Measurements from ENCODE around the gene ADAMTSL5. TPM values are rescaled to one million over a fixed set of nuclear protein-coding genes. Genes with fewer than 3 reads are reported as not detected.

Gene ADAMTSL5
- total and polyA plus RNA-seq, 7 donors = 0.71 to 5.8 (median 1.7) TPM; not detected in 1

DNA sequence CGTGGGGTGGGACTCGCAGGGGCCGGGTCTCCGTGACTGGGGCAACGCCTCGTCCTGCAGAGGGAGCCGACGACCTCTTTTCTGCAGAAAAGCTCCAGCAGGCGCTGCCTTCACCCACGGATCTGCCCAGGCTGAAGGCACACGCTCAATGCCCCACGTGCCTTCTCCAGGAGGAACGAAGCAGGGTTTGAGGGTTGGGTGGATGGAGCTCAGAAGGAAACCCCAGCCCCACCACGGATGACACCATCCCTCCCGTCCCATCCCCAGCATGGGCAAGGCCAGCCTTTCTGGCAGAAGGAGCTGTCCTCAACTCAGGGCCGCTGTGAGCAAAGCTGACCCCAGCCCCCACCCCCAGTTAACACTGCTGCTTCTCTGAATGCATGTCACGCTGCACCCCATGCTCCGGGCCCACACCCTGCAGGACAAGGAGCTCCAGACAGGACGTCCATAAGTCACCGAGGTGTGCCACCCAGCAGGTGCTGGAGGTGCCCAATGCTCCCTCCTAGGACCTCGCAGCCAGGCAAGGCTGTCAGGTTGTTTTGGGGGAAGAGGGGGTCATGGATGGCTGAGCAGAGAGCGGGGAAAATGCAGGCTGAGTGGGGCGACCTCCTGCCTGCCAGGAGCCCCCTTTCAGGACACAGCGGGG lies 41.2 kb downstream of the ADAMTSL5 start:
- peaks cover 61 to 96% (median 76%) of the 10 kb centered on the region in 3 donors for H3K27me3 ChIP-seq
- H3K9me3 ChIP-seq = no peaks in the 10 kb centered on the region
- DNase-seq = no peak
- WGBS, 2 donors = 15 to 23% methylated on average over 24 of the region's 24 CpGs
- TF ChIP-seq, protein P1, sequence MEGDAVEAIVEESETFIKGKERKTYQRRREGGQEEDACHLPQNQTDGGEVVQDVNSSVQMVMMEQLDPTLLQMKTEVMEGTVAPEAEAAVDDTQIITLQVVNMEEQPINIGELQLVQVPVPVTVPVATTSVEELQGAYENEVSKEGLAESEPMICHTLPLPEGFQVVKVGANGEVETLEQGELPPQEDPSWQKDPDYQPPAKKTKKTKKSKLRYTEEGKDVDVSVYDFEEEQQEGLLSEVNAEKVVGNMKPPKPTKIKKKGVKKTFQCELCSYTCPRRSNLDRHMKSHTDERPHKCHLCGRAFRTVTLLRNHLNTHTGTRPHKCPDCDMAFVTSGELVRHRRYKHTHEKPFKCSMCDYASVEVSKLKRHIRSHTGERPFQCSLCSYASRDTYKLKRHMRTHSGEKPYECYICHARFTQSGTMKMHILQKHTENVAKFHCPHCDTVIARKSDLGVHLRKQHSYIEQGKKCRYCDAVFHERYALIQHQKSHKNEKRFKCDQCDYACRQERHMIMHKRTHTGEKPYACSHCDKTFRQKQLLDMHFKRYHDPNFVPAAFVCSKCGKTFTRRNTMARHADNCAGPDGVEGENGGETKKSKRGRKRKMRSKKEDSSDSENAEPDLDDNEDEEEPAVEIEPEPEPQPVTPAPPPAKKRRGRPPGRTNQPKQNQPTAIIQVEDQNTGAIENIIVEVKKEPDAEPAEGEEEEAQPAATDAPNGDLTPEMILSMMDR (IDR thresholded peaks at IDR 0.05) = no peak
- no peak for TF ChIP-seq EP300 (IDR thresholded peaks at IDR 0.05)
- TF ChIP-seq POLR2A (IDR thresholded peaks at IDR 0.05) = no peak
- no peak for TF ChIP-seq POLR2AphosphoS5 (IDR thresholded peaks at IDR 0.05)
- peaks cover 0 to 54% (median 53%) of the 10 kb centered on the region in 4 donors for H3K4me1 ChIP-seq
- no peak overlapping the region for H3K27ac ChIP-seq
- H3K36me3 ChIP-seq = peaks cover 0 to 15% (median 0%) of the 10 kb centered on the region in 4 donors
- intact Hi-C loops (cut with DNase I) = no loop called here
- no peak overlapping the region for H3K4me3 ChIP-seq

DNA sequence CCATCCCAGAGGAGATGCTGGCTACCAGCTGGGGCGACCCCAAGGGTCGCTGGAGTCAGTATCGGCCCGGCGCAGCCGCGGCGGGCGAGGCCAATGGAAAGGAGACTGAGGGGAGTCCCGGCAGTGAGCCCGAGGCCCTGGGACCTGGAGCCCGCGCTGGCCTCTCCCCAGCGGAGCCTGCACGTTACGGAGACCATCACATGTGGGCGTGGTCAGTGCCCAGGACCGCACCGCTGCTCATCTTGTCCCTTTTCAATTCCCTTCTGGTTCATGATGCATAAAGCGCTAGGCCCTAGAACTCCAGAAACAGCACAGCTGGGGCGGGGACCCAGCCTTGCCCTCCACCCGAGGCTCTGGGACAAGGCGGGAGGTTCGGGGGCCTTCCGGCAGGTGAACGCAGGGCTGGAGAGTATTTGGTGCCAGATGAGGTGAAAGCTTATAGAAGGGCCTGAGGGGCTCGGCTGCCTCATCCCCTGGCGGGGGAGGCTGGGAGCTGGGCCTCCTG lies 41.8 kb downstream of the ADAMTSL5 start:
- Histone ChIP-seq H3K27me3 (peaks cover 66 to 96% (median 82%) of the 10 kb centered on the region in 3 donors), H3K36me3 (peaks cover 0 to 13% (median 0%) of the 10 kb centered on the region in 4 donors), H3K9me3 (no peaks in the 10 kb centered on the region), H3K4me3 (peak overlapping the region in 3 of 4 donors; percentile 29 to 42 (median 41)), H3K27ac (no peak overlapping the region), H3K4me1 (peaks cover 0 to 60% (median 56%) of the 10 kb centered on the region in 4 donors)
- TF ChIP-seq POLR2AphosphoS5 (IDR thresholded peaks at IDR 0.05) = no peak
- TF ChIP-seq, protein P1 (IDR thresholded peaks at IDR 0.05) = no peak
- TF ChIP-seq POLR2A (IDR thresholded peaks at IDR 0.05) = no peak
- TF ChIP-seq EP300 (IDR thresholded peaks at IDR 0.05) = no peak
- no peak for DNase-seq
- intact Hi-C loops (cut with DNase I) = no loop called here
- 3 to 7% methylated on average over 28 of the region's 28 CpGs for WGBS, 2 donors

DNA sequence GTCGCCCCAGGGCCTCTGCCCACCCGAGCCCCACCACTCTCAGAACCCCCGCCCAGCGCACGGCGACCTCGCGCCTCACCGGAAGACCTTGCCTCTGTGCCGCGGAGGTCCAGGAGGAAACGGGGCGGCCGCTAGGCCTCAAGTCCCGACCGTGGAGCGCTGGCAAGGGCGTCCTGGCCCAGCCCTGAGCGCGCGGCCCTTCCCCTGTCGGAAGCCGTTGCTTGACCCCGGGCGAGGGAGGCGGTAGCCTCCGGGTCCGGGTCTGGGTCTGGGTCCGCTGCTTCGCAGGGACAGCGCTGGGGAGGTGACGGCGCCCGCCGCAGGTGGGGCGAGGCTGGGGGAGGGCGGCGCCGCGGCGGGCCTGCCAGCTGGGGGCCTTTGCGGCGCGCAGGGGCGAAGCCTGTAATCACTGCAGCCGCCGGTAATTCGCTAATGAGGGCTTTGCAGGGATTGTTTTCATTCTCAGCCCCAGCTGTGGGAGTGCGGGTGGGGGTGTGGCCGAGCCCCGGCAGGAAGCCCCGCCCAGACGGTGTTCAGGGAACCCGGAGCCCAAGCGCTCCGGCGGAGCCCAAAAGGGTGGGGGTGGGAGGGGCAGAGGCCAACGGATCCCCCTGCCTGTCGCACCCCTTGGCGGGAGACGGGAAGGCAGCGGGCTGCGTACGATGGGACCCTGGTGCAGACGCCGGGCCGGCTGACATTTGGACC lies 42.4 kb downstream of the ADAMTSL5 start:
- Histone ChIP-seq H3K4me3 (peak overlapping the region; percentile 4 to 42 (median 35)), H3K36me3 (peaks cover 0 to 9% (median 0%) of the 10 kb centered on the region in 4 donors), H3K27me3 (peaks cover 67 to 97% (median 88%) of the 10 kb centered on the region in 3 donors), H3K4me1 (peaks cover 0 to 66% (median 62%) of the 10 kb centered on the region in 4 donors), H3K27ac (no peak overlapping the region), H3K9me3 (no peaks in the 10 kb centered on the region)
- no peak for DNase-seq
- no peak for TF ChIP-seq EP300 (IDR thresholded peaks at IDR 0.05)
- TF ChIP-seq, protein P1 (IDR thresholded peaks at IDR 0.05) = no peak
- TF ChIP-seq POLR2A (IDR thresholded peaks at IDR 0.05) = no peak
- TF ChIP-seq POLR2AphosphoS5 (IDR thresholded peaks at IDR 0.05) = no peak
- intact Hi-C loops (cut with DNase I) = no loop called here
- WGBS, 2 donors = 1% methylated on average over 67 of the region's 67 CpGs

DNA sequence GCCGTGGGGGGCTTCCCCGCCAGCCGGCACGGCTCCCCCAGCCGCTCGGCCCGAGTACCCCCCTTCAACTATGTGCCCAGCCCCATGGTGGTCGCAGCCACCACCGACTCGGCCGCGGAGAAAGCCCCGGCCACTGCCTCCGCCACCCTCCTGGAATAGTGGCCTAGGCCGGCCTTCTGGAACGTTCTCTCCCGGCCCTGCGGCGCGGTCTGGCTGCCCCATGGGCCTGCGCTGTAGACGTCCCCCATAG lies 42.8 kb downstream of the ADAMTSL5 start:
- H3K4me3 ChIP-seq = peak overlapping the region; percentile 4 to 42 (median 35)
- H3K27ac ChIP-seq = no peak overlapping the region
- TF ChIP-seq, protein P1 (IDR thresholded peaks at IDR 0.05) = no peak
- no peak for TF ChIP-seq POLR2A (IDR thresholded peaks at IDR 0.05)
- TF ChIP-seq EP300 (IDR thresholded peaks at IDR 0.05) = no peak
- TF ChIP-seq POLR2AphosphoS5 (IDR thresholded peaks at IDR 0.05) = no peak
- H3K36me3 ChIP-seq = peaks cover 0 to 7% (median 0%) of the 10 kb centered on the region in 4 donors
- H3K27me3 ChIP-seq = peaks cover 67 to 100% (median 92%) of the 10 kb centered on the region in 3 donors
- H3K9me3 ChIP-seq = no peaks in the 10 kb centered on the region
- H3K4me1 ChIP-seq = peaks cover 0 to 70% (median 64%) of the 10 kb centered on the region in 4 donors
- 5 to 6% methylated on average over 22 of the region's 22 CpGs for WGBS, 2 donors
- no peak for DNase-seq
- intact Hi-C loops (cut with DNase I) = no loop called here

Data from sigmoid colon (tissue), 7 donors.